Ureter (tissue), 1 donor: ENCODE measurements around the gene ADGRL3. TPM values are rescaled to one million over a fixed set of nuclear protein-coding genes. Genes with fewer than 3 reads are reported as not detected.
"Not testable (repeated sequence)": the region's sequence is repeated elsewhere in the genome, so short reads cannot be mapped to it uniquely, and the experiment has no call there.

Experiments used
- DNase-seq: peaks from one replicate; pipeline ENCODE4 v3.0.0-alpha.2; 2020; ENCODE audit warnings: low spot score
- total RNA-seq: library from RNA; stranded (reverse); gene quantifications from one replicate; pipeline ENCODE4 v1.2.4, GENCODE V29; 2023
- donor health status: DM: yes; HTN: yes; CAD: no.

ADGRL3 gene
- total RNA-seq, 1 donor from 2014 or later, result 17.9 TPM

DNA sequence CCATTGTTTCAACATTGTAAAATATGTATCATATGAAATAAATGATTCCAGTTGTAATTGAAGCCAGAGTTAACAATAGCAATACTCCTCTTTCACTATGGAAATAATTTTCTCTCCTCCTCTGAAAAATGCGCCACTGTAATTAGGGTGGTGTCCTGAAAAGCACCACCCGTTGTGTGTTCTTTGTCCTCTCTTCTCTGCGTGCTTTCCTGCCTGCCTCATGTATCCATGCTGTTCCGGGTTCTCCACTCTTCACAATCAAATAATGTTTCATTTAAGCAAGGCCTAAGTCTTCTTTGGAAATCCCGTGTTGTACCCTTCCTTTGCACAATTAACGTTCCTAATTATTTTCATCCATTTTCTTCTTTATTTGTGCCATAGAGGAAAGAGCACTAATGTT lies 293.3 kb downstream of the ADGRL3 start:
- no peak for DNase-seq

DNA sequence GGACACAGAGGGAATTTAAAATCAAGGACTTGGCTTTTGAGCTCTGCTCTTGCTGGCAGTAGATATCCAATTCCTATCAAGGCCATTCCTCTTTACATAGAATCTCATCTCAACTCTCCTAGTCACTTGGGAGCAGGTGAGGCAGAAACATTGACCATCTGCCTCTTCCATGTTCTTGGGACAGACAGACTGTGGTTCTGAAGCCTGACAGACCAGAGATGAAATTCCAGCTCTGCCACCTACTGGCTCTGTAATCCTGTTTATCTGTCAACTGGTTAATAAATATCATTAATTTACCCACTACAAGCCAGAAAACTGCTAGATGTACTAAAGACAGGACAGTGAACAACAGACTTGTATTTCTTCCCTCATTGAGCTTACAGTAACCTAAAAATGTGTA lies 300.8 kb downstream of the ADGRL3 start:
- DNase-seq, result no peak

GRCh38 chr4:61501812-61502211 lies 301.7 kb downstream of the ADGRL3 start:
- no peak for DNase-seq

DNA sequence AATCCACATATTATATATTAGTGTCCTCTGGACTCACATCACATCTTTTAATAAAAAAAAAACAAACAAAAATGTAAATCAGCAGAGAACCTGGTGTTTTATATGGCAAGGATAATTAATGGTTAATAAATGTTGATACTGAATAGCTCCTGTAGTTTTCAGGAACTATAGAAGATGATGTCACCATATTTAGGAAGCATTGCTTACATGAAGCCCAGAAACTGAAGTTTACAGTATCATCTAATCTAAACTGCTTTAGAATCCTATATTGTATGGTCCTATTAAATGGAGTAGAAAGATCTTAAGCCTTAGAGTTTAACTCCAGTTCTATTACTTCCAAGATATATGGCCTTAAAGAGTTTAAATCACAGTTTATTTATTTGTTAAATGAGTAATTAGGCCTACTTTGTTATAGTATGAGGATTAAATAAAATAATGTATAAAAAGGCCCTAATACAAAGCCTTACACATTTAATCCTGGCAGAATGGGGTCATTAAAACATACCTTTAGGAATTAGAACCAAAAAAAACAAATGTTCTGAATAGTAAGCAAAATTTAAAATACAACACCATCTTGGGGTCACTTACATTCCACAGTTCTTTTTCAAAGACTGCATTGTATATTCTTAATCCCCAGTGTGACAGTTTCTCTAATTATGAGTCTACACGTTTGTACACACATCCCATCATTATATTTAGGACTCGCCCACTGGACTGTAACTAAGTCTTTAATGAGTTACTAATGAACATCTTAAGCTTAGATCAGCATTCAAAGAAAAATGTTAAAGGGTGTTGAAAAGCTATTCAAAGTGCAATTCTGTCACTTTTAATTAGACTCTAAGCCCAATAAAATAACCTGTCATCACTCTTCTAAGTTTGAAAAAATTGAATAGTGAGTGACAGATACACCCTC lies 305.9 kb downstream of the ADGRL3 start:
- no peak for DNase-seq

GRCh38 chr4:61507091-61507490 lies 307.0 kb downstream of the ADGRL3 start:
- no peak for DNase-seq

DNA sequence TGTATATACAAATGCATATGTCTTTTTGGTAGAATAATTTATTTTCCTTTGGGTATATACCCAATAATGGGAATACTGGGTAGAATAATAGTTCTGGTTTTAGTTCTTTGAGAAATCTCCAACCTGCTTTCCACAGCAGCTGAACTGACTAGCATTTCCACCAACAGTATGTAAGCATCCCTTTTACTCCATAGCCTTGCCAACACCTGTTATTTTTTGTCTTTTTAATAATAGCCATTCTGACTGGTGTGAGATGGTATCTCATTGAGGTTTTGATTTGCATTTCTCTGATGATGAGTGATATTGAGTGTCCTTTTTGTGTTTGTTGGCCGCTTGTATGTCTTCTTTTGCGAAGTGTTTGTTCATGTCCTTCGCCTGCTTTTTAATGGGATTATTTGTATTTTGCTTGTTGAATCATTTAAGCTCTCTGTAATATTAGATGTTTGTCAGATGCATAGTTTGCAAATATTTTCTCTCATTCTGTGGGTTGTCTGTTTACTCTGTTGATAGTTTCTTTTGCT lies 309.7 kb downstream of the ADGRL3 start:
- not testable (repeated sequence) for DNase-seq

DNA sequence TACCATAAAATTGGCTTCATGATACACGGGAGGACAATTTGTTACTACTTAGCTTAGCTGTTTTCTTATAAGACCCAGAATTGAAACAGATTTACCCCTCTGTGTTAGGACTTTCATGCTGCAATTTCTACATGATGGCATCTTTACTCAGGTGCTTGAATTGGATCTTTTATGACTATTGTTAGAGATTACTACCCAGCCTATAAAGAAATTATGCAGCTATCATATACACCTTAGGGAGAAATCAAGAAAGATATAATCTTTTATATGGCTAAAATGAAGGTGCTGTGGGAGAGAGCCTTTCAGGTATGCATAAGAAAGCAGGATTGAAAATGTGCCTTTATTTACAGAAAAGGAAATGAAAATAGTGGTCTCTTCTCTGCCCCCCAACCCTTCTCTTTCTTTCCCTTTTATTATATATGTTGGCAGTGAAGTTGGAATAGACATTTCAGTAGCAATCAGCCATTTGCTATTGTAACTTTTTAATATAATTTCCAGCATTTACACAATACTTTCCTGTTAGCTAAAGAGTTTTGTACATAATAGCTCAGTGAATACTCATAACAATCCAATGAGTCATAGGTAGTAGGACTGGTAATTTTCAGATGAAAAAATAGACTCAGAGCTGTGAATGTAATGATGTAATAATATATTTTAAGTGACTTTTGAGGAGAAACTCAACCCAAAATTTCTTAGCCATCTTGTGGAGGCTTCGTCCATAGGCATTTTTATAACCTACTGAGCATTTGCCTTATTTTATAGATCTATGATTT lies 311.8 kb downstream of the ADGRL3 start:
- DNase-seq, result no peak

GRCh38 chr4:61514991-61515390 lies 314.9 kb downstream of the ADGRL3 start:
- no peak for DNase-seq

DNA sequence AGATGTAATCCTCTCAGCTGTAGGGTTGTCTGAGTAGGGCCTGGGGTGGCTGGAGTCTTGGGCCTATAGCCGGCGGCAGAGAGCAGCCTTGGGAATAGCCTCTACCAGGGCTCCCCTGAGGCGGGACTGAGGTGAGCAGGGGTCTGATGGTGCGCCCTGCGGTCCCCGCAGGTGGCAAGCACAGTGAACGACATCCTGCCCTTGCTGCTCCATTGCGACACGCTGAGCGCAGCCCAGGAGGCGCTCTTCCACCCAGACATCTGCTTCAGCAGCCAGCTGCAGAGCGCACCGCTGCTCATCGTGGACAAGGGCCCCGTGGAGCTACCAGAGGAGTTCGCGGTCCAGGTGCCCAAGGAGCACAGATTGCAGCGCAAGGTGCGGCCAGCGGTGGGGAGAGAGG lies 317.0 kb downstream of the ADGRL3 start:
- no peak for DNase-seq

DNA sequence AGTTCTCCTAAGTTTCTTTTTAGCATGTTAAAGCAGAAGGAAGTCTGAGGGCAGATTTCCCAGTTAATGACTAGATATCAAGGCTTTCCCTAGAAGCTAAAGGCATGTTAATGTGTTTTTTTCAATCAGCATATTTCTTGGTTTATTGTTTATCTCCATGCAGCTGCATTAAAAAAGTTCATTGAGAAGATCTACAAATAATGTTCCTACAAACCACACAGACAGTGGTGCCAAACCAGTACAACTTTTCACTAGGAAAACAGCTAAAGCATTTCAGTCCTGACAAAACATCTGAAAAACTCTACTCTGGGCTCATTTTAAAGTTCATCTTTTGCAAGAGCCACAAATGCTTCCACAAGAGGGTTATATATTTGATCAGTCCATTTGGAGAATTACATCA lies 320.0 kb downstream of the ADGRL3 start:
- DNase-seq, result no peak

DNA sequence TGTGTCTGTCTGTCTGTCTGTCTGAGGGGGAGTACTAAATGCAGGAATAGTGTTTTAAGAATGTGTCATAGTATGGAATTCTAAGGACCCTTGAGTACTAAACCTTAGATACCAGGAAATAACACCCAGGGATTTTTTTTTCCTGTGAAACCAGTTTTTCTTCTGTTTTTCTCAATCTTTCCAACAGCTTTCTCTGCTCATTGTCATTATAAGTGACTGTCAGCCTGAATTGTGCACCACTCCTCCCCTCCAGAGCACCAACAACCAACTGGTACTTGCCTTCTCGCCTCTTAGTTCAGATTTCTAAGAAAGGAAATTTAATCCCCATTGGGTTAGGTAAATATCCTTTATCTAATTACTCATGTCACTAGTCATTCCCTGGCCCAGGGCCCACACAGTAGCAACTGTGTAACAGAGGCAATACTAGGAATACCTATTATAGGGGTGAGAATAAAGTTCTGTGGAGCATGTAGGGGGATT lies 320.6 kb downstream of the ADGRL3 start:
- DNase-seq, result no peak

- DNase-seq, result no peak
Observed at GRCh38 chr4:61521451-61521850, 321.3 kb downstream of the ADGRL3 start.

GRCh38 chr4:61522312-61522711 lies 322.2 kb downstream of the ADGRL3 start:
- DNase-seq, result no peak

- no peak for DNase-seq
Observed at GRCh38 chr4:61527888-61528287, 327.8 kb downstream of the ADGRL3 start.

- no peak for DNase-seq
Observed at GRCh38 chr4:61528595-61528994, 328.5 kb downstream of the ADGRL3 start.

- DNase-seq, result no peak
Observed at GRCh38 chr4:61531188-61531587, 331.1 kb downstream of the ADGRL3 start.

GRCh38 chr4:61532336-61533000 lies 332.3 kb downstream of the ADGRL3 start:
- no peak for DNase-seq

- no peak for DNase-seq
Observed at GRCh38 chr4:61533140-61533539, 333.0 kb downstream of the ADGRL3 start.

GRCh38 chr4:61540944-61541343 lies 340.8 kb downstream of the ADGRL3 start:
- DNase-seq, result no peak

DNA sequence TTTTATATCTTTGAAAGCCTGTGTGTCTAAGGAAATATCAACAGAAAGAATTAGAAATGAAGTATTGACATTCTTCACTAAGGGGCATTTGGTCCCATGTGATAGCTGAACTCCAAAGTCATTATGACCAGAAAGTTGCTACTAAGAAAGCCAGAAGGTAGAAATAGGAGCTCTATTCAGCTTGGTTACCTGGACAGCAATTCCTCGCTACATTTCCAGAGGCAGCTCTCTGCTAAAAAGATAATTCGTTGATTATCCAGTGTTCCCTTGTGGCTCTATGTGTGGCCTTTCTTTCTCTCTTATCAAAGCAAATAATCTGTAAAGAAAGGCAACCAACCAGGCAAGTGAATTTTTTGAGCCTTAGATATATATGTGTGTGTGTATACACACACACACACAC lies 341.3 kb downstream of the ADGRL3 start:
- no peak for DNase-seq

DNA sequence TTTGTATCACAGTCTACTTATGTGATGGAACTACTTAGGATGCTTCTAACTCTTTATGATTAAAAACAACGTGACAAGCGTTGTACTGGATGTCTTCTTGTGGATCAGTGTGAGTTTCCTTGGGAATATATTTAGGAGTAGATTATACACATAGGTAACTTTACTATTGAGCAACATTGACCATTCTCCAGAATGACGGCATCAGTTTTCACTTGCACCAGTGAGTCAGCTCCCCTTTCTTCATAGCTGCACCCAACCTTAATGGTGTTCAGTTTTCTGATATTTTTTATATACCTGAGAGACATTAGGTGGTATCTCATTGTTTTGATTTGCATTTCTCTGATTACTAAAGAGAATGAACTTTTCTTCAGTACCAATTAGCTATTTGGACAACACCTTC lies 343.9 kb downstream of the ADGRL3 start:
- no peak for DNase-seq

DNA sequence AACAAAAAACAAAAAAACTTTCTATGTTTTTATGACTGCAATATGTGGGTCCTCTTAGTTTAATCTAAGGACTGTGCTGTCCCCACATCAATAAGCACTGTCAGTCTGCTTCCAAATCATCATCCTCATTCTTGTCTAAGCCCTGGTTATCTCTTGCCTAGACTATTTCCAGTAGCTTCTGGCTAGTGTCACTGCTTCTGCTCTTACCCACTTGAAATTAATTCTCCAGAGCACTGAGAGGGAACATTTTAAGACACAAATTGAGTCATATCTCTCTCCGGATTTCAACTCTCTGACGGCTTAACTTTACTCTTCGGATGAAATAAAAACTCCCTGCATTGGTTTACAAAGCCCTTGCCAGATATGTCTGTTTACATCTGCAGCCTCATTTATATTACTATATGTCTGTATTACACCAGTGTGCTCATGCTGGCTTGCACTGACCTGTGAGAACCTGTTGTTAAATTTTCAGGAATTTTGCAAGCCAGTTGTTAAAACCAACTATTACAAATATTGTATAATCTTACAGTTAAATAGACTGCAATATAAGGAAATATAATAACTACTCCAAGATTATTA lies 345.9 kb downstream of the ADGRL3 start:
- DNase-seq, result no peak
